A549 (cell line): ENCODE data around the gene DTX3L. TPM values are rescaled to one million over a fixed set of nuclear protein-coding genes. Genes with fewer than 3 reads are reported as not detected.

Experiments
- ATAC-seq, 2 experiments: fragments of 200-7000 bp in 1 of 2; fragments of >200 bp in 1 of 2; cut with Nextera tagmentation in 1 of 2; cut with Tn5 transposase in 1 of 2; 3 replicates each; pipeline versions ENCODE4 v1.8.0 to v1.9.1; 2018 to 2020; ENCODE audit warnings: mild to moderate bottlenecking in 1 of 2, moderate library complexity in 1 of 2
- CTCF ChIA-PET: fragments of 300-600 bp; sonication (Branson Sonifier 250); formaldehyde crosslinking; extraction: SDS; loops from one replicate; lab custom pipeline; 2021; ENCODE audit warnings: antibody characterized with exemption, inconsistent platforms; lab: Yijun Ruan, JAX
- POLR2A ChIA-PET: fragments of 350-600 bp; formaldehyde crosslinking; extraction: SDS; loops from one replicate; lab custom pipeline; 2021; ENCODE audit warnings: antibody characterized with exemption, inconsistent platforms; lab: Yijun Ruan, JAX
- DNase-seq, 2 experiments: peaks; one replicate each; pipeline versions ENCODE4 v3.0.0 to v3.0.0-alpha.2; 2011 to 2016; ENCODE audit warnings: low read depth in 1 of 2, low spot score in 1 of 2
- FAIRE-seq: peaks from 2 replicates; lab custom pipeline; 2011; peaks lifted over from hg19 to GRCh38; lab: Jason Lieb, UNC
- H3K27ac ChIP-seq, 2 experiments: fragments of >200 bp; sonication (Bioruptor Twin); formaldehyde crosslinking; 3 replicates each; pipeline ENCODE4 v1.5.1; 2016 to 2017
- H3K4me1 ChIP-seq: fragments of >200 bp; sonication (Bioruptor Twin); formaldehyde crosslinking; 3 replicates; pipeline ENCODE4 v1.6.1; 2016
- H3K4me2 ChIP-seq: fragments of >200 bp; sonication (Bioruptor Twin); formaldehyde crosslinking; 3 replicates; pipeline ENCODE4 v1.6.1; 2016
- H3K4me3 ChIP-seq: fragments of >200 bp; sonication (Bioruptor Twin); formaldehyde crosslinking; 3 replicates; pipeline ENCODE4 v1.5.1; 2016
- H3K9me3 ChIP-seq: fragments of >200 bp; sonication (Bioruptor Twin); formaldehyde crosslinking; 3 replicates; pipeline ENCODE4 v1.6.1; 2016
- CBX8 ChIP-seq: fragments of 200-600 bp; sonication (generic); IDR thresholded peaks from 2 replicates; pipeline ENCODE4 v1.6.1; 2016
- CHD2 ChIP-seq: fragments of 150-350 bp; IDR thresholded peaks from 2 replicates; pipeline ENCODE4 v1.6.1; 2014; ENCODE audit warnings: low read length; ENCODE audit not compliant: partially characterized antibody
- CHD4 ChIP-seq: fragments of 200-600 bp; sonication (generic); IDR thresholded peaks from 2 replicates; pipeline ENCODE4 v1.6.1; 2016; ENCODE audit warnings: antibody characterized with exemption, mild to moderate bottlenecking, borderline replicate concordance
- EHF ChIP-seq: fragments of 250-450 bp; sonication (Bioruptor Pico); IDR thresholded peaks from 2 replicates; pipeline ENCODE4 v1.5.0; 2020; ENCODE audit warnings: mild to moderate bottlenecking
- EHMT2 ChIP-seq: fragments of 200-600 bp; sonication (generic); IDR thresholded peaks from 2 replicates; pipeline ENCODE4 v1.6.1; 2016; ENCODE audit warnings: antibody characterized with exemption, low read depth, mild to moderate bottlenecking, moderate library complexity
- ESRRA ChIP-seq: fragments of 150-350 bp; IDR thresholded peaks from 2 replicates; pipeline ENCODE4 v1.6.1; 2014; ENCODE audit warnings: mild to moderate bottlenecking, low read length, borderline replicate concordance
- FOSB ChIP-seq: fragments of 250-450 bp; sonication (Bioruptor Pico); IDR thresholded peaks from 2 replicates; pipeline ENCODE4 v1.5.0; 2020; ENCODE audit warnings: mild to moderate bottlenecking, moderate library complexity
- FOSL2 ChIP-seq, 2 experiments: fragments of 450-650 bp in 1 of 2; fragments of >200 bp in 1 of 2; sonication (Bioruptor Twin) in 1 of 2; formaldehyde crosslinking; IDR thresholded peaks; 2 replicates each; pipeline versions ENCODE4 v1.5.0 to v1.6.1; 2016 to 2020; ENCODE audit warnings: mild to moderate bottlenecking in 1 of 2, moderate library complexity in 1 of 2
- FOXS1 ChIP-seq: fragments of 250-450 bp; sonication (Bioruptor Pico); IDR thresholded peaks from 2 replicates; pipeline ENCODE4 v1.5.0; 2020; ENCODE audit warnings: mild to moderate bottlenecking, moderate library complexity
- GATA3 ChIP-seq: IDR thresholded peaks from 2 replicates; pipeline ENCODE4 v1.6.1; 2012; ENCODE audit warnings: borderline replicate concordance
- HDAC2 ChIP-seq: fragments of 200-600 bp; sonication (generic); IDR thresholded peaks from 2 replicates; pipeline ENCODE4 v1.6.1; 2016
- HOXA7 ChIP-seq: fragments of 250-450 bp; sonication (Bioruptor Pico); IDR thresholded peaks from 2 replicates; pipeline ENCODE4 v1.5.0; 2020; ENCODE audit warnings: mild to moderate bottlenecking, moderate library complexity
- HOXB5 ChIP-seq: fragments of 250-450 bp; sonication (Bioruptor Pico); IDR thresholded peaks from 2 replicates; pipeline ENCODE4 v1.5.0; 2020; ENCODE audit warnings: mild to moderate bottlenecking, moderate library complexity
- JUN ChIP-seq, 2 experiments: fragments of >200 bp; sonication (Bioruptor Twin); formaldehyde crosslinking; IDR thresholded peaks; 2 replicates in 1 of 2; 3 replicates in 1 of 2; pipeline ENCODE4 v1.6.1; 2016 to 2017
- KDM1A ChIP-seq: fragments of 200-600 bp; sonication (generic); IDR thresholded peaks from 2 replicates; pipeline ENCODE4 v1.6.1; 2016; ENCODE audit warnings: low read depth, mild to moderate bottlenecking
- MYC ChIP-seq: IDR thresholded peaks from 2 replicates; pipeline ENCODE4 v1.6.1; 2012; ENCODE audit warnings: mild to moderate bottlenecking, inconsistent platforms, low read length, improper control_type of control experiment, borderline replicate concordance
- NR3C1 ChIP-seq: fragments of >200 bp; sonication (Bioruptor Twin); formaldehyde crosslinking; IDR thresholded peaks from 3 replicates; pipeline ENCODE4 v1.6.1; 2017
- PHF8 ChIP-seq: fragments of 200-600 bp; sonication (generic); IDR thresholded peaks from 2 replicates; pipeline ENCODE4 v1.6.1; 2016; ENCODE audit warnings: low read depth, mild to moderate bottlenecking, antibody characterized with exemption, moderate library complexity, borderline replicate concordance
- RAD21 ChIP-seq, 2 experiments: fragments of >200 bp in 1 of 2; sonication (Bioruptor Twin) in 1 of 2; formaldehyde crosslinking in 1 of 2; IDR thresholded peaks in 1 of 2; conservative IDR thresholded peaks in 1 of 2; 2 replicates in 1 of 2; 3 replicates in 1 of 2; pipeline ENCODE4 v1.6.1; 2012 to 2018; ENCODE audit warnings: inconsistent platforms in 1 of 2
- RNF2 ChIP-seq: fragments of 200-600 bp; sonication (generic); IDR thresholded peaks from 2 replicates; pipeline ENCODE4 v1.6.1; 2016; ENCODE audit warnings: low read depth, mild to moderate bottlenecking, antibody characterized with exemption, moderate library complexity, borderline replicate concordance
- SMC3 ChIP-seq: fragments of >200 bp; sonication (Bioruptor Twin); formaldehyde crosslinking; IDR thresholded peaks from 3 replicates; pipeline ENCODE4 v1.6.1; 2018; ENCODE audit warnings: inconsistent platforms
- SREBF2 ChIP-seq: fragments of 450-650 bp; IDR thresholded peaks from 2 replicates; pipeline ENCODE4 v1.6.1; 2014; ENCODE audit warnings: mild to moderate bottlenecking, moderate library complexity
- TFCP2L1 ChIP-seq: fragments of 250-450 bp; sonication (Bioruptor Pico); IDR thresholded peaks from 2 replicates; pipeline ENCODE4 v1.5.0; 2021; ENCODE audit warnings: mild to moderate bottlenecking
- ZFP36 ChIP-seq: fragments of 450-650 bp; IDR thresholded peaks from 2 replicates; pipeline ENCODE4 v1.6.1; 2014; ENCODE audit warnings: borderline replicate concordance; ENCODE audit not compliant: partially characterized antibody
- WGBS: methylation state at CpG from one replicate; pipeline ENCODE4 v1.1.6; 2017; ENCODE audit errors: missing lambda C conversion rate; 5-methylcytosine and 5-hydroxymethylcytosine counted together
- polyA plus RNA-seq, 4 experiments: library from polyadenylated mRNA; depleted of rRNA in 3 of 4; stranded (reverse); fragments of >200 nt; fragmentation: RNase III in 1 of 4; extraction: RNeasy Plus Mini Kit Qiagen cat#74134 plus additional on column Dnase treatment in 1 of 4; gene quantifications; 2 replicates in 3 of 4; 3 replicates in 1 of 4; pipeline ENCODE4 v1.2.3, GENCODE V29; 2011 to 2017
- TF ChIP-seq, protein P1 (sequence below): fragments of 250-450 bp; sonication (Bioruptor Pico); IDR thresholded peaks from 2 replicates; pipeline ENCODE4 v1.5.0; 2020; ENCODE audit warnings: low read depth, mild to moderate bottlenecking, moderate library complexity
- TF ChIP-seq, protein P2 (sequence below): fragments of >200 bp; sonication (Bioruptor Twin); formaldehyde crosslinking; IDR thresholded peaks from 3 replicates; pipeline ENCODE4 v1.5.1; 2016
- TF ChIP-seq, protein P3 (sequence below): fragments of >200 bp; sonication (Bioruptor Twin); formaldehyde crosslinking; IDR thresholded peaks from 2 replicates; pipeline ENCODE4 v1.6.1; 2016
- TF ChIP-seq, protein P4 (sequence below): fragments of 150-350 bp; IDR thresholded peaks from 2 replicates; pipeline ENCODE4 v1.6.1; 2014; ENCODE audit warnings: low read depth, mild to moderate bottlenecking, low read length
- TF ChIP-seq, protein P5 (sequence below): IDR thresholded peaks from 2 replicates; pipeline ENCODE4 v1.6.1; 2012
- TF ChIP-seq, protein P6 (sequence below): fragments of >200 bp; sonication (Bioruptor Twin); formaldehyde crosslinking; IDR thresholded peaks from 3 replicates; pipeline ENCODE4 v1.6.1; 2016

DTX3L gene
- polyA plus RNA-seq, 2 of the 4 experiments (the other 2 are of a cell fraction): 4.2 to 5.3 TPM

DNA sequence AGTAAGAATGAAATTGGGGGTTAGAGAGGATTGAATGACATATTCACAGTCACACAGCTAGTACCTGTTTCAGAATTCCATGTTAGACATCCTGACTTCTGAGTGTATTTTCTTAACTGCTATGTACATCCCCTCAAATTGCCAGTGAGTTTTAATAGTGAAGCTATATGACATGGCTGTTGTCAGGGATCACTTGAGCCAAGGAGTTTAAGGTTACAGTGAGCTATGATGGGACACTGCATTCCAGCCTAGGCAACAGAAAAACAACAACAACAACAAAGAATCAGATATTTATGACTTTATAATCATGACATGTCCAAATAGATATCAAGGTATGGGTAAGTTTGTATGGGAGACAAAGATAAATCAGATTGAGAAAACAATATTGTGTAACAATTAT is 29.9 kb downstream of the DTX3L start:
- TF ChIP-seq KDM1A (no peak), PHF8 (no peak), SMC3 (no peak), NR3C1 (no peak), JUN (IDR thresholded peaks at IDR 0.05) (no peak), ESRRA (no peak), CBX8 (no peak), RNF2 (no peak), HOXB5 (CRISPR knock-in tag) (no peak), EHMT2 (no peak), RAD21 (conservative IDR thresholded peaks at IDR 0.05 in 1 of 2, IDR thresholded peaks at IDR 0.05 in 1 of 2) (no peak), EHF (CRISPR knock-in tag) (no peak), HOXA7 (CRISPR knock-in tag) (no peak), GATA3 (no peak), MYC (no peak), TFCP2L1 (no peak), CHD4 (no peak)
- TF ChIP-seq, protein P1, sequence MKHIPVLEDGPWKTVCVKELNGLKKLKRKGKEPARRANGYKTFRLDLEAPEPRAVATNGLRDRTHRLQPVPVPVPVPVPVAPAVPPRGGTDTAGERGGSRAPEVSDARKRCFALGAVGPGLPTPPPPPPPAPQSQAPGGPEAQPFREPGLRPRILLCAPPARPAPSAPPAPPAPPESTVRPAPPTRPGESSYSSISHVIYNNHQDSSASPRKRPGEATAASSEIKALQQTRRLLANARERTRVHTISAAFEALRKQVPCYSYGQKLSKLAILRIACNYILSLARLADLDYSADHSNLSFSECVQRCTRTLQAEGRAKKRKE (CRISPR knock-in tag): no peak
- TF ChIP-seq, protein P2, sequence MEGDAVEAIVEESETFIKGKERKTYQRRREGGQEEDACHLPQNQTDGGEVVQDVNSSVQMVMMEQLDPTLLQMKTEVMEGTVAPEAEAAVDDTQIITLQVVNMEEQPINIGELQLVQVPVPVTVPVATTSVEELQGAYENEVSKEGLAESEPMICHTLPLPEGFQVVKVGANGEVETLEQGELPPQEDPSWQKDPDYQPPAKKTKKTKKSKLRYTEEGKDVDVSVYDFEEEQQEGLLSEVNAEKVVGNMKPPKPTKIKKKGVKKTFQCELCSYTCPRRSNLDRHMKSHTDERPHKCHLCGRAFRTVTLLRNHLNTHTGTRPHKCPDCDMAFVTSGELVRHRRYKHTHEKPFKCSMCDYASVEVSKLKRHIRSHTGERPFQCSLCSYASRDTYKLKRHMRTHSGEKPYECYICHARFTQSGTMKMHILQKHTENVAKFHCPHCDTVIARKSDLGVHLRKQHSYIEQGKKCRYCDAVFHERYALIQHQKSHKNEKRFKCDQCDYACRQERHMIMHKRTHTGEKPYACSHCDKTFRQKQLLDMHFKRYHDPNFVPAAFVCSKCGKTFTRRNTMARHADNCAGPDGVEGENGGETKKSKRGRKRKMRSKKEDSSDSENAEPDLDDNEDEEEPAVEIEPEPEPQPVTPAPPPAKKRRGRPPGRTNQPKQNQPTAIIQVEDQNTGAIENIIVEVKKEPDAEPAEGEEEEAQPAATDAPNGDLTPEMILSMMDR: no peak
- TF ChIP-seq, protein P3, sequence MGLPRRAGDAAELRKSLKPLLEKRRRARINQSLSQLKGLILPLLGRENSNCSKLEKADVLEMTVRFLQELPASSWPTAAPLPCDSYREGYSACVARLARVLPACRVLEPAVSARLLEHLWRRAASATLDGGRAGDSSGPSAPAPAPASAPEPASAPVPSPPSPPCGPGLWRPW: no peak
- no peak for ATAC-seq
- CTCF ChIA-PET: interaction anchor here (1.0 kb wide), 1 partner anchor 32 kb away, joined by 3 read pairs; no protein-coding TSS in a partner anchor
- POLR2A ChIA-PET: no interaction called here
- H3K4me2 ChIP-seq: no peak overlapping the region
- no peak overlapping the region for H3K4me3 ChIP-seq
- H3K27ac ChIP-seq: no peak overlapping the region
- no peaks in the 10 kb centered on the region for H3K9me3 ChIP-seq
- no peak for FAIRE-seq
- no peaks in the 10 kb centered on the region for H3K4me1 ChIP-seq
- no peak for DNase-seq

DNA sequence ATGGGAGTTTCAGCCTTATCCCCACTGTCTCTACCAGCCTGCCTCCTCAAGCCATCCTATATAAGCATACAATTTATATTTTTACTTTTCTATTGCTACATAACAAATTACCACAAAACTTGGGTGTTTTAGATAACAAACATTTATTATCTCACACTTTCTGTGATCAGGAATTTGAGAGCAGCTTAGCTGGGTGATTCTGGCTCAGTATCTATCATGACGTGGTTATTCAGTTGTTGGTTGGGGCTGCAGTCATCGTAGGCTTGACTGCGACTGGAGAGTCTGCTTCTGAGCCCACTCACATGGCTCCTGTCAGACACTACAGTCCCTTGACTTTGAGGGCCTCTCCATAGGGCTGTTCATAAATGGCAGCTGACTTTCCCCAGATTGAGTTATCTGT is 34.0 kb downstream of the DTX3L start:
- FAIRE-seq: no peak
- no peak overlapping the region for H3K4me2 ChIP-seq
- ChIA-PET POLR2A (no interaction called here), CTCF (no interaction called here)
- no peak overlapping the region for H3K4me3 ChIP-seq
- no peak for ATAC-seq
- 68% methylated on average over 3 of the region's 3 CpGs for WGBS
- H3K4me1 ChIP-seq: no peaks in the 10 kb centered on the region
- TF ChIP-seq, protein P2: no peak
- TF ChIP-seq MYC (no peak), PHF8 (no peak), HDAC2 (no peak), FOSL2 (IDR thresholded peaks at IDR 0.05) (no peak), FOSL2 (CRISPR knock-in tag; IDR thresholded peaks at IDR 0.05) (no peak), SREBF2 (no peak), ZFP36 (no peak), CHD2 (no peak), HOXB5 (CRISPR knock-in tag) (no peak), TFCP2L1 (no peak), FOXS1 (CRISPR knock-in tag) (no peak), FOSB (CRISPR knock-in tag) (no peak), GATA3 (no peak), CBX8 (no peak)
- TF ChIP-seq, protein P4, sequence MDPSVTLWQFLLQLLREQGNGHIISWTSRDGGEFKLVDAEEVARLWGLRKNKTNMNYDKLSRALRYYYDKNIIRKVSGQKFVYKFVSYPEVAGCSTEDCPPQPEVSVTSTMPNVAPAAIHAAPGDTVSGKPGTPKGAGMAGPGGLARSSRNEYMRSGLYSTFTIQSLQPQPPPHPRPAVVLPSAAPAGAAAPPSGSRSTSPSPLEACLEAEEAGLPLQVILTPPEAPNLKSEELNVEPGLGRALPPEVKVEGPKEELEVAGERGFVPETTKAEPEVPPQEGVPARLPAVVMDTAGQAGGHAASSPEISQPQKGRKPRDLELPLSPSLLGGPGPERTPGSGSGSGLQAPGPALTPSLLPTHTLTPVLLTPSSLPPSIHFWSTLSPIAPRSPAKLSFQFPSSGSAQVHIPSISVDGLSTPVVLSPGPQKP: no peak
- TF ChIP-seq, protein P5, sequence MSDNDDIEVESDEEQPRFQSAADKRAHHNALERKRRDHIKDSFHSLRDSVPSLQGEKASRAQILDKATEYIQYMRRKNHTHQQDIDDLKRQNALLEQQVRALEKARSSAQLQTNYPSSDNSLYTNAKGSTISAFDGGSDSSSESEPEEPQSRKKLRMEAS: no peak
- TF ChIP-seq, protein P6, sequence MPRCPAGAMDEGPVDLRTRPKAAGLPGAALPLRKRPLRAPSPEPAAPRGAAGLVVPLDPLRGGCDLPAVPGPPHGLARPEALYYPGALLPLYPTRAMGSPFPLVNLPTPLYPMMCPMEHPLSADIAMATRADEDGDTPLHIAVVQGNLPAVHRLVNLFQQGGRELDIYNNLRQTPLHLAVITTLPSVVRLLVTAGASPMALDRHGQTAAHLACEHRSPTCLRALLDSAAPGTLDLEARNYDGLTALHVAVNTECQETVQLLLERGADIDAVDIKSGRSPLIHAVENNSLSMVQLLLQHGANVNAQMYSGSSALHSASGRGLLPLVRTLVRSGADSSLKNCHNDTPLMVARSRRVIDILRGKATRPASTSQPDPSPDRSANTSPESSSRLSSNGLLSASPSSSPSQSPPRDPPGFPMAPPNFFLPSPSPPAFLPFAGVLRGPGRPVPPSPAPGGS: no peak
- DNase-seq: no peak
- H3K27ac ChIP-seq: no peak overlapping the region
- H3K9me3 ChIP-seq: no peaks in the 10 kb centered on the region
